Measurements from ENCODE around the gene ADAM8.

ADAM8 gene

GRCh38 chr10:133308421-133309099 lies 31.9 kb upstream of the ADAM8 start, which contains the start of the genes TUBGCP2 and ZNF511:
TUBGCP2 (minus strand) TSS chr10:133308872; CDS start chr10:133302941, 5,931 bp downstream.
ZNF511 (plus strand) TSS chr10:133308914; CDS start chr10:133308944, 30 bp downstream.
- peak; percentile 59 for DNase-seq

GRCh38 chr10:133307776-133308420 lies 31.2 kb upstream of the ADAM8 start:
- DNase-seq, result peak; percentile 42

- DNase-seq, result no peak
These were observed 30.3 kb upstream of the ADAM8 start for GRCh38 chr10:133306941-133307379.

- no peak for DNase-seq
These were observed 29.4 kb upstream of the ADAM8 start for GRCh38 chr10:133306097-133306476.

GRCh38 chr10:133303206-133303605 lies 26.5 kb upstream of the ADAM8 start:
- no peak for DNase-seq

GRCh38 chr10:133302230-133302629 lies 25.6 kb upstream of the ADAM8 start:
- no peak for DNase-seq

GRCh38 chr10:133299738-133300137 lies 23.1 kb upstream of the ADAM8 start:
- no peak for DNase-seq

GRCh38 chr10:133299224-133299623 lies 22.6 kb upstream of the ADAM8 start:
- DNase-seq, result no peak

- no peak for DNase-seq
These were observed 21.8 kb upstream of the ADAM8 start for GRCh38 chr10:133298466-133298865.

- DNase-seq, result no peak
These were observed 20.8 kb upstream of the ADAM8 start for GRCh38 chr10:133297504-133297903.

GRCh38 chr10:133295426-133296320 lies 19.0 kb upstream of the ADAM8 start:
- no peak for DNase-seq

- DNase-seq, result no peak
These were observed 17.5 kb upstream of the ADAM8 start for GRCh38 chr10:133294189-133294588.

- DNase-seq, result no peak
These were observed 17.1 kb upstream of the ADAM8 start for GRCh38 chr10:133293810-133294119.

- DNase-seq, result no peak
These were observed 16.5 kb upstream of the ADAM8 start for GRCh38 chr10:133292919-133293809.

GRCh38 chr10:133289761-133290160 lies 13.1 kb upstream of the ADAM8 start:
- DNase-seq, result no peak

GRCh38 chr10:133287832-133288500 lies 11.3 kb upstream of the ADAM8 start:
- no peak for DNase-seq

GRCh38 chr10:133286366-133286765 lies 9.7 kb upstream of the ADAM8 start:
- DNase-seq, result no peak

- no peak for DNase-seq
These were observed 8.5 kb upstream of the ADAM8 start for GRCh38 chr10:133285217-133285616.

GRCh38 chr10:133283931-133284330 lies 7.3 kb upstream of the ADAM8 start:
- no peak for DNase-seq

- DNase-seq, result no peak
These were observed 6.2 kb upstream of the ADAM8 start for GRCh38 chr10:133282846-133283390.

- DNase-seq, result no peak
These were observed 5.1 kb upstream of the ADAM8 start for GRCh38 chr10:133281628-133282372.

Measured in NCI-H1092 treated with DMSO at 0.1 percent for 48 hours (cell line).